Heart left ventricle (tissue), 16 donors: ENCODE data around the gene GAB2. TPM values are rescaled to one million over a fixed set of nuclear protein-coding genes. Genes with fewer than 3 reads are reported as not detected.
"Not testable (repeated sequence)": the region's sequence is repeated elsewhere in the genome, so short reads cannot be mapped to it uniquely, and the experiment has no call there.

ENCODE experiments used
- ATAC-seq, 4 donors: fragments of 200-7000 bp; cut with Tn5 transposase; one replicate each; pipeline ENCODE4 v1.9.1; 2020 to 2022; ENCODE audit warnings: moderate library complexity in 4 of 4, mild to moderate bottlenecking in 3 of 4, moderate number of reproducible peaks in 1 of 4
- DNase-seq, 5 donors: peaks; one replicate each; pipeline ENCODE4 v3.0.0-alpha.2; 2020
- H3K27ac ChIP-seq, 12 donors: fragments of 200-600 bp; sonication (generic) in 4 of 12; one replicate each; pipeline versions ENCODE4 v1.5.0 to v1.8.0; 2016 to 2022; ENCODE audit warnings: mild to moderate bottlenecking in 2 of 12
- H3K27me3 ChIP-seq, 9 donors: fragments of 200-600 bp; sonication (generic) in 2 of 9; one replicate each; pipeline versions ENCODE4 v1.5.1 to v1.8.0; 2016 to 2022; ENCODE audit warnings: mild to moderate bottlenecking in 3 of 9
- H3K36me3 ChIP-seq, 9 donors: fragments of 200-600 bp; sonication (generic) in 2 of 9; one replicate each; pipeline versions ENCODE4 v1.5.0 to v1.8.0; 2018 to 2022; ENCODE audit warnings: mild to moderate bottlenecking in 2 of 9
- H3K4me1 ChIP-seq, 12 donors: fragments of 200-600 bp; sonication (generic) in 4 of 12; one replicate each; pipeline versions ENCODE4 v1.5.0 to v1.8.0; 2016 to 2022; ENCODE audit warnings: mild to moderate bottlenecking in 3 of 12
- H3K4me3 ChIP-seq, 12 donors: fragments of 200-600 bp; sonication (generic) in 4 of 12; one replicate each; pipeline versions ENCODE4 v1.5.0 to v1.8.0; 2017 to 2022; ENCODE audit warnings: mild to moderate bottlenecking in 9 of 12, moderate library complexity in 4 of 12
- H3K9me3 ChIP-seq, 12 donors: fragments of 200-600 bp; sonication (generic) in 4 of 12; one replicate each; pipeline versions ENCODE4 v1.5.0 to v1.8.0; 2016 to 2022; ENCODE audit warnings: mild to moderate bottlenecking in 1 of 12
- CTCF ChIP-seq, 12 donors: fragments of 200-600 bp; sonication (generic) in 4 of 12; IDR thresholded peaks; one replicate each; pipeline versions ENCODE4 v1.5.0 to v1.8.0; 2018 to 2022; ENCODE audit warnings: antibody characterized with exemption in 12 of 12, mild to moderate bottlenecking in 5 of 12
- POLR2A ChIP-seq, 2 donors: fragments of 450-650 bp; IDR thresholded peaks; one replicate each; pipeline ENCODE4 v1.6.1; 2017; ENCODE audit warnings: antibody characterized with exemption in 2 of 2, mild to moderate bottlenecking in 2 of 2, moderate library complexity in 2 of 2
- WGBS, 4 donors: extraction: QIAGEN DNeasy Blood & Tissue Kit in 2 of 4; methylation state at CpG; one replicate each; pipeline versions ENCODE4 v1.1.5 to v1.1.7; 2013 to 2018; 5-methylcytosine and 5-hydroxymethylcytosine counted together
- intact Hi-C, 10 donors: fragments of 100-400 bp; cut with DNase I; formaldehyde crosslinking; loops; one replicate each; pipeline versions ENCODE4 v1.11.1 to v1.14.2; 2022
- polyA plus RNA-seq, 2 donors: library from polyadenylated mRNA; stranded (reverse); fragments of 200-250 nt; gene quantifications; one replicate each; pipeline ENCODE4 v1.2.3, GENCODE V29; 2013
- total RNA-seq, 9 donors: library from RNA; depleted of rRNA in 2 of 9; stranded (reverse); fragments of >200 nt in 2 of 9; fragmentation: NEBNext Ultra II Directional in 3 of 9; extraction: Animal tissue kit (Norgen Biotek cat#: 25700) in 3 of 9; gene quantifications; one replicate each; pipeline versions ENCODE4 v1.1.0 to v1.2.4, GENCODE V29; 2016 to 2023
- donor health status: ischemic (EF 13 %, LVEDD 7.1; RV severe dilation, severe dysfunction).
- donor health status: healthy with polysubstance abuse.
- donor health status: DM: no; HTN: yes; CAD: no.
- donor health status: DM: no; HTN: no; CAD: no.
- donor health status: ischemic (EF 25% LVEDD 6.9; RV normal size, moderate dysfunction).
- donor health status: ischemic (EF 25% LVEDD 5.7; RV mildly dilated, moderate dysfunction).
- donor health status: healthy.
- donor health status: DM: yes; HTN: yes; CAD: no.
- donor health status: ischemic (EF 35%, LVEDD 5.7; RV mildly dilated, moderate dysfunction).
- donor health status: nonischemic (EF 11% LVEDD 7.7; RV severe dilation, severe dysfunction).
- donor health status: DM: yes; HTN: yes; CAD: no.
- donor health status: PGD.
- donor health status: ischemic (EF 29% LVEDD 5.4; RV normal size, mild dysfunction).
- donor health status: nonischemic (EF 23%, LVEDD 6.1; RV moderate dilation, normal function).

GAB2 gene
- total and polyA plus RNA-seq, 11 donors, result 6.1 to 53.0 (median 30.0) TPM

- DNase-seq (no peak), ATAC-seq (peak; percentile 15 to 85 (median 64))
- Histone ChIP-seq H3K36me3 (no peaks in the 10 kb centered on the region), H3K27me3 (no peaks in the 10 kb centered on the region), H3K27ac (peak overlapping the region in 10 of 12 donors; percentile 9 to 72 (median 56)), H3K9me3 (peaks cover 0 to 3% (median 0%) of the 10 kb centered on the region in 12 donors), H3K4me3 (no peak overlapping the region), H3K4me1 (peaks cover 0 to 50% (median 20%) of the 10 kb centered on the region in 12 donors)
- WGBS, 4 donors, result 77 to 89% (median 83%) methylated on average over 8 of the region's 8 CpGs
- TF ChIP-seq POLR2A (IDR thresholded peaks at IDR 0.05), result peak in 1 of 2 donors; percentile 16
- no peak for TF ChIP-seq CTCF (IDR thresholded peaks at IDR 0.05)
- intact Hi-C loops, result loop anchor here in 1 of 10 donors (10.0 kb wide), 1 partner anchor 61 kb away; no protein-coding TSS in a partner anchor
These were observed 121.4 kb downstream of the GAB2 start for GRCh38 chr11:78295991-78296930.

- intact Hi-C loops, result loop anchor here in 1 of 10 donors (10.0 kb wide), 1 partner anchor 61 kb away; no protein-coding TSS in a partner anchor
- no peaks in the 10 kb centered on the region for H3K36me3 ChIP-seq
- DNase-seq, result no peak
- peaks cover 0 to 3% (median 0%) of the 10 kb centered on the region in 12 donors for H3K9me3 ChIP-seq
- TF ChIP-seq POLR2A (IDR thresholded peaks at IDR 0.05), result no peak
- no peak for TF ChIP-seq CTCF (IDR thresholded peaks at IDR 0.05)
- H3K27me3 ChIP-seq, result no peaks in the 10 kb centered on the region
- no peak for ATAC-seq
- no peak overlapping the region for H3K27ac ChIP-seq
- WGBS, 4 donors, result 97 to 100% (median 98%) methylated on average over 3 of the region's 3 CpGs
- H3K4me3 ChIP-seq, result no peak overlapping the region
- peaks cover 0 to 54% (median 22%) of the 10 kb centered on the region in 12 donors for H3K4me1 ChIP-seq
These were observed 122.3 kb downstream of the GAB2 start for GRCh38 chr11:78295347-78295746.

- H3K4me3 ChIP-seq, H3K36me3 ChIP-seq, DNase-seq, H3K27ac ChIP-seq, H3K9me3 ChIP-seq, H3K27me3 ChIP-seq, ATAC-seq: not testable (repeated sequence)
- intact Hi-C loops, result loop anchor here in 1 of 10 donors (10.0 kb wide), 1 partner anchor 59 kb away; no protein-coding TSS in a partner anchor
- H3K4me1 ChIP-seq, result peaks cover 0 to 57% (median 19%) of the 10 kb centered on the region in 12 donors
- WGBS, 4 donors, result 89 to 97% (median 90%) methylated on average over 4 to 5 of the region's 5 CpGs
These were observed 123.5 kb downstream of the GAB2 start for GRCh38 chr11:78294100-78294499.

- 97 to 99% (median 98%) methylated on average over 6 of the region's 6 CpGs for WGBS, 4 donors
- DNase-seq (no peak), ATAC-seq (no peak)
- Histone ChIP-seq H3K9me3 (peaks cover 0 to 10% (median 3%) of the 10 kb centered on the region in 12 donors), H3K36me3 (no peaks in the 10 kb centered on the region), H3K27ac (peak overlapping the region in 1 of 12 donors; percentile 62), H3K4me3 (no peak overlapping the region), H3K4me1 (peaks cover 0 to 56% (median 14%) of the 10 kb centered on the region in 12 donors), H3K27me3 (no peaks in the 10 kb centered on the region)
- no peak for TF ChIP-seq CTCF (IDR thresholded peaks at IDR 0.05)
- no peak for TF ChIP-seq POLR2A (IDR thresholded peaks at IDR 0.05)
- intact Hi-C loops, result loop anchor here in 1 of 10 donors (10.0 kb wide), 1 partner anchor 59 kb away; no protein-coding TSS in a partner anchor
These were observed 124.1 kb downstream of the GAB2 start for GRCh38 chr11:78293536-78293935.
